Liver (tissue), 9 donors: Measurements from ENCODE around the gene NCS1. TPM values are rescaled to one million over a fixed set of nuclear protein-coding genes. Genes with fewer than 3 reads are reported as not detected.
A peak's percentile ranks its signal among the peaks of the same experiment; 100 is the strongest.

ENCODE experiments used
- DNase-seq: peaks from one replicate; pipeline ENCODE4 v3.0.0-alpha.2; 2017; ENCODE audit warnings: low spot score
- H3K27ac ChIP-seq, 2 donors: one replicate each; pipeline ENCODE4 v1.7.0; 2013; ENCODE audit warnings: inconsistent platforms in 2 of 2, low read length in 2 of 2, control low read depth in 1 of 2, low read depth in 1 of 2, mild to moderate bottlenecking in 1 of 2
- H3K27me3 ChIP-seq, 4 donors: one replicate each; pipeline versions ENCODE4 v1.6.1 to v1.7.0; 2013; ENCODE audit warnings: low read length in 3 of 4, inconsistent platforms in 1 of 4, mild to moderate bottlenecking in 1 of 4, moderate library complexity in 1 of 4; ENCODE audit not compliant: control insufficient read depth in 4 of 4, insufficient read depth in 4 of 4
- H3K36me3 ChIP-seq, 4 donors: one replicate each; pipeline versions ENCODE4 v1.6.1 to v1.7.0; 2013; ENCODE audit warnings: low read length in 3 of 4, mild to moderate bottlenecking in 3 of 4, low read depth in 1 of 4, moderate library complexity in 1 of 4; ENCODE audit not compliant: control insufficient read depth in 4 of 4, insufficient read depth in 3 of 4
- H3K4me1 ChIP-seq, 4 donors: one replicate each; pipeline versions ENCODE4 v1.6.1 to v1.7.0; 2013; ENCODE audit warnings: low read length in 3 of 4, mild to moderate bottlenecking in 3 of 4, moderate library complexity in 1 of 4; ENCODE audit not compliant: control insufficient read depth in 4 of 4, insufficient read depth in 4 of 4
- H3K4me3 ChIP-seq, 3 donors: one replicate each; pipeline versions ENCODE4 v1.6.1 to v1.7.0; 2013; ENCODE audit warnings: low read length in 3 of 3, control low read depth in 1 of 3, low read depth in 1 of 3, mild to moderate bottlenecking in 1 of 3
- H3K9ac ChIP-seq, 2 donors: one replicate each; pipeline ENCODE4 v1.7.0; 2013; ENCODE audit warnings: low read length in 2 of 2, mild to moderate bottlenecking in 2 of 2, moderate library complexity in 2 of 2, control low read depth in 1 of 2, low read depth in 1 of 2
- H3K9me3 ChIP-seq, 4 donors: one replicate each; pipeline versions ENCODE4 v1.6.1 to v1.7.0; 2013; ENCODE audit warnings: low read length in 3 of 4; ENCODE audit not compliant: control insufficient read depth in 4 of 4
- ATF3 ChIP-seq: IDR thresholded peaks from 2 replicates; pipeline ENCODE4 v1.6.1; 2016; ENCODE audit warnings: antibody characterized with exemption
- CTCF ChIP-seq: fragments of 150-350 bp; IDR thresholded peaks from 2 replicates; pipeline ENCODE4 v1.5.1; 2017; ENCODE audit warnings: improper control_type of control experiment, low read depth, low read length; ENCODE audit not compliant: missing input control
- EGR1 ChIP-seq, 2 donors: IDR thresholded peaks; 2 replicates each; pipeline ENCODE4 v1.6.1; 2016 to 2018; ENCODE audit warnings: antibody characterized with exemption in 2 of 2, low read depth in 2 of 2
- FOXA1 ChIP-seq: IDR thresholded peaks from 2 replicates; pipeline ENCODE4 v1.6.1; 2016; ENCODE audit warnings: antibody characterized with exemption
- FOXA2 ChIP-seq: IDR thresholded peaks from 2 replicates; pipeline ENCODE4 v1.6.1; 2016; ENCODE audit warnings: antibody characterized with exemption
- GABPA ChIP-seq, 2 donors: IDR thresholded peaks in 1 of 2; conservative IDR thresholded peaks in 1 of 2; 2 replicates each; pipeline ENCODE4 v1.6.1; 2016; ENCODE audit warnings: antibody characterized with exemption in 2 of 2, mild to moderate bottlenecking in 1 of 2, moderate library complexity in 1 of 2
- HNF4A ChIP-seq, 2 donors: conservative IDR thresholded peaks; 2 replicates each; pipeline ENCODE4 v1.6.1; 2016; ENCODE audit warnings: antibody characterized with exemption in 2 of 2, mild to moderate bottlenecking in 2 of 2
- HNF4G ChIP-seq: IDR thresholded peaks from 2 replicates; pipeline ENCODE4 v1.6.1; 2016; ENCODE audit warnings: antibody characterized with exemption
- JUND ChIP-seq, 2 donors: IDR thresholded peaks; 2 replicates each; pipeline ENCODE4 v1.6.1; 2016; ENCODE audit warnings: antibody characterized with exemption in 2 of 2
- MAX ChIP-seq: IDR thresholded peaks from 2 replicates; pipeline ENCODE4 v1.6.1; 2016; ENCODE audit warnings: antibody characterized with exemption
- NR2F2 ChIP-seq: IDR thresholded peaks from 2 replicates; pipeline ENCODE4 v1.6.1; 2016; ENCODE audit warnings: antibody characterized with exemption
- RAD21 ChIP-seq, 2 donors: IDR thresholded peaks; 2 replicates each; pipeline ENCODE4 v1.6.1; 2016; ENCODE audit warnings: antibody characterized with exemption in 2 of 2, mild to moderate bottlenecking in 2 of 2
- REST ChIP-seq: IDR thresholded peaks from 2 replicates; pipeline ENCODE4 v1.6.1; 2016; ENCODE audit warnings: antibody characterized with exemption, mild to moderate bottlenecking
- RXRA ChIP-seq, 2 donors: IDR thresholded peaks; 2 replicates each; pipeline ENCODE4 v1.6.1; 2017 to 2018; ENCODE audit warnings: antibody characterized with exemption in 2 of 2, mild to moderate bottlenecking in 1 of 2
- TAF1 ChIP-seq: conservative IDR thresholded peaks from 2 replicates; pipeline ENCODE4 v1.6.1; 2016; ENCODE audit warnings: antibody characterized with exemption, mild to moderate bottlenecking
- YY1 ChIP-seq: IDR thresholded peaks from 2 replicates; pipeline ENCODE4 v1.6.1; 2016; ENCODE audit warnings: antibody characterized with exemption, mild to moderate bottlenecking
- ZBTB33 ChIP-seq: IDR thresholded peaks from 2 replicates; pipeline ENCODE4 v1.6.1; 2016; ENCODE audit warnings: antibody characterized with exemption
- WGBS: extraction: QIAGEN DNeasy Blood & Tissue Kit; methylation state at CpG from one replicate; pipeline ENCODE4 v1.1.7; 2013; 5-methylcytosine and 5-hydroxymethylcytosine counted together
- polyA plus RNA-seq, 2 donors: library from polyadenylated mRNA; stranded (reverse) in 1 of 2; unstranded in 1 of 2; fragments of 200-250 nt in 1 of 2; fragments of >200 nt in 1 of 2; fragmentation: Nextera tagmentation in 1 of 2; extraction: Ambion mirVana in 1 of 2; gene quantifications; one replicate each; pipeline versions ENCODE4 v1.2.1 to v1.2.3, GENCODE V29; 2013 to 2015
- total RNA-seq, 2 donors: library from RNA; depleted of rRNA; stranded (reverse); fragments of >200 nt; gene quantifications; one replicate each; pipeline ENCODE4 v1.2.3, GENCODE V29; 2014
- donor health status: healthy.
- donor health status: healthy.
- donor health status: healthy.
- donor health status: healthy.
- donor health status: healthy.

NCS1 gene
- total and polyA plus RNA-seq, 4 donors = 0.35 to 2.5 (median 1.2) TPM

- DNase-seq = no peak
- Histone ChIP-seq H3K36me3 (peaks cover 2 to 28% (median 14%) of the 10 kb centered on the region in 4 donors), H3K4me1 (no peaks in the 10 kb centered on the region), H3K9me3 (no peaks in the 10 kb centered on the region), H3K27ac (peak overlapping the region; percentile 60 to 66), H3K27me3 (no peaks in the 10 kb centered on the region), H3K9ac (peak overlapping the region in 1 of 2 donors; percentile 5), H3K4me3 (no peak overlapping the region)
- WGBS = 72% methylated on average over 6 of the region's 6 CpGs
- no peak for TF ChIP-seq RAD21 (IDR thresholded peaks at IDR 0.05)
These were observed 44.0 kb upstream of the NCS1 start for GRCh38 chr9:130128251-130128650.

GRCh38 chr9:130128733-130129431, 43.3 kb upstream of the NCS1 start:
- Histone ChIP-seq H3K27ac (peak overlapping the region; percentile 63 to 75), H3K9ac (peak overlapping the region in 1 of 2 donors; percentile 14), H3K27me3 (no peaks in the 10 kb centered on the region), H3K4me1 (no peaks in the 10 kb centered on the region), H3K4me3 (no peak overlapping the region), H3K9me3 (no peaks in the 10 kb centered on the region), H3K36me3 (peaks cover 4 to 26% (median 15%) of the 10 kb centered on the region in 4 donors)
- WGBS = 66% methylated on average over 14 of the region's 14 CpGs
- DNase-seq = no peak
- TF ChIP-seq ZBTB33 (no peak), FOXA2 (no peak), MAX (no peak), JUND (IDR thresholded peaks at IDR 0.05) (no peak), EGR1 (IDR thresholded peaks at IDR 0.05; ENCODE audit: low read depth in 2 of 2) (no peak), CTCF (no peak), FOXA1 (no peak), TAF1 (no peak), NR2F2 (no peak), HNF4G (no peak), HNF4A (conservative IDR thresholded peaks at IDR 0.05) (no peak), REST (no peak), ATF3 (no peak), YY1 (no peak), RXRA (IDR thresholded peaks at IDR 0.05) (no peak), GABPA (IDR thresholded peaks at IDR 0.05 in 1 of 2, conservative IDR thresholded peaks at IDR 0.05 in 1 of 2) (no peak)
